HEK293 (cell line): Measurements from ENCODE around the gene PRRT2.

Experiments
- CTCF ChIA-PET: fragments of 350-600 bp; formaldehyde crosslinking; extraction: SDS; loops from one replicate; lab custom pipeline; 2021; ENCODE audit warnings: antibody characterized with exemption; lab: Yijun Ruan, JAX
- POLR2A ChIA-PET: fragments of 300-600 bp; formaldehyde crosslinking; extraction: SDS; loops from one replicate; lab custom pipeline; 2020; ENCODE audit warnings: antibody characterized with exemption, inconsistent platforms; lab: Yijun Ruan, JAX
- H3K27ac ChIP-seq: fragments of 200-500 bp; sonication (Bioruptor generic); 2 replicates; pipeline ENCODE4 v1.5.1; 2014; ENCODE audit warnings: low read depth, low read length, control low read depth, inconsistent platforms; ENCODE audit errors: extremely low read depth
- H3K36me3 ChIP-seq, 2 experiments: fragments of 200-500 bp in 1 of 2; sonication (Bioruptor generic) in 1 of 2; 1 replicate in 1 of 2; 2 replicates in 1 of 2; pipeline ENCODE4 v1.5.1; 2014 to 2017; ENCODE audit warnings: inconsistent platforms in 2 of 2, low read length in 2 of 2; ENCODE audit not compliant: control insufficient read depth in 2 of 2, insufficient read depth in 1 of 2
- H3K4me1 ChIP-seq: fragments of 200-500 bp; sonication (Bioruptor generic); 2 replicates; pipeline ENCODE4 v1.5.1; 2014; ENCODE audit warnings: mild to moderate bottlenecking, low read length, inconsistent platforms; ENCODE audit not compliant: control insufficient read depth, insufficient read depth
- H3K4me3 ChIP-seq: 2 replicates; pipeline ENCODE4 v1.5.1; 2011; ENCODE audit warnings: low read depth, mild to moderate bottlenecking, control low read depth, low read length, moderate library complexity
- H3K9me3 ChIP-seq: fragments of 200-500 bp; sonication (Bioruptor generic); 2 replicates; pipeline ENCODE4 v1.5.1; 2014; ENCODE audit warnings: low read depth, low read length, inconsistent platforms; ENCODE audit not compliant: control insufficient read depth, insufficient read depth
- ATF2 ChIP-seq: fragments of 450-650 bp; formaldehyde crosslinking; IDR thresholded peaks from 2 replicates; pipeline ENCODE4 v1.5.1; 2016; ENCODE audit warnings: missing biosample characterization, missing genetic modification characterization, low read depth
- GLI2 ChIP-seq: fragments of 450-650 bp; formaldehyde crosslinking; IDR thresholded peaks from 2 replicates; pipeline ENCODE4; 2017; ENCODE audit warnings: missing biosample characterization, missing genetic modification characterization, low read depth, borderline replicate concordance
- HOXA7 ChIP-seq: sonication (generic); formaldehyde crosslinking; IDR thresholded peaks from 2 replicates; pipeline ENCODE4 v1.8.1; 2022; ENCODE audit warnings: missing genetic modification reagents, borderline replicate concordance
- HOXC10 ChIP-seq: sonication (generic); formaldehyde crosslinking; IDR thresholded peaks from 2 replicates; pipeline ENCODE4 v1.8.1; 2023; ENCODE audit warnings: mild to moderate bottlenecking, missing genetic modification reagents
- HOXD13 ChIP-seq: sonication (generic); formaldehyde crosslinking; IDR thresholded peaks from 2 replicates; pipeline ENCODE4 v1.8.0; 2022; ENCODE audit warnings: missing genetic modification reagents, borderline replicate concordance
- IKZF3 ChIP-seq: fragments of 450-650 bp; IDR thresholded peaks from 2 replicates; pipeline ENCODE4 v1.5.0; 2018; ENCODE audit warnings: missing biosample characterization, mild to moderate bottlenecking, missing genetic modification characterization, moderate library complexity
- REST ChIP-seq: fragments of 450-650 bp; formaldehyde crosslinking; IDR thresholded peaks from 2 replicates; pipeline ENCODE4 v1.5.1; 2016; ENCODE audit warnings: missing biosample characterization, missing genetic modification characterization
- SALL2 ChIP-seq: fragments of 450-650 bp; formaldehyde crosslinking; IDR thresholded peaks from 2 replicates; pipeline ENCODE4 v1.5.0; 2017; ENCODE audit warnings: missing biosample characterization, mild to moderate bottlenecking, missing genetic modification characterization, borderline replicate concordance
- ZNF24 ChIP-seq: fragments of 450-650 bp; formaldehyde crosslinking; IDR thresholded peaks from 2 replicates; pipeline ENCODE4 v1.5.1; 2016; ENCODE audit warnings: missing biosample characterization, missing genetic modification characterization
- ZNF391 ChIP-seq: fragments of 450-650 bp; formaldehyde crosslinking; IDR thresholded peaks from 2 replicates; pipeline ENCODE4 v1.5.1; 2016; ENCODE audit warnings: low read depth, missing biosample characterization, missing genetic modification characterization, borderline replicate concordance
- ZNF521 ChIP-seq: fragments of 450-650 bp; formaldehyde crosslinking; IDR thresholded peaks from 2 replicates; pipeline ENCODE4 v1.5.1; 2017; ENCODE audit warnings: missing biosample characterization, mild to moderate bottlenecking, missing genetic modification characterization
- ZNF549 ChIP-seq: fragments of 450-650 bp; IDR thresholded peaks from 2 replicates; pipeline ENCODE4 v1.5.1; 2018; ENCODE audit warnings: missing biosample characterization, missing genetic modification characterization, mild to moderate bottlenecking, inconsistent platforms, moderate library complexity
- ZNF610 ChIP-seq: fragments of 450-650 bp; formaldehyde crosslinking; IDR thresholded peaks from 2 replicates; pipeline ENCODE4 v1.5.1; 2016; ENCODE audit warnings: missing biosample characterization, missing genetic modification characterization, borderline replicate concordance
- ZNF768 ChIP-seq: fragments of 450-650 bp; formaldehyde crosslinking; IDR thresholded peaks from 2 replicates; pipeline ENCODE4 v1.5.1; 2018; ENCODE audit warnings: missing biosample characterization, mild to moderate bottlenecking, missing genetic modification characterization
- ZNF791 ChIP-seq: fragments of 450-650 bp; formaldehyde crosslinking; IDR thresholded peaks from 2 replicates; pipeline ENCODE4 v1.5.1; 2016; ENCODE audit warnings: missing biosample characterization, missing genetic modification characterization
- TF ChIP-seq, protein P1 (sequence below): fragments of 450-650 bp; formaldehyde crosslinking; IDR thresholded peaks from 2 replicates; pipeline ENCODE4 v1.5.1; 2016; ENCODE audit warnings: missing biosample characterization, missing genetic modification characterization, borderline replicate concordance
- TF ChIP-seq, protein P2 (sequence below): fragments of 450-650 bp; formaldehyde crosslinking; IDR thresholded peaks from 2 replicates; pipeline ENCODE4 v1.5.1; 2016; ENCODE audit warnings: missing biosample characterization, missing genetic modification characterization

The PRRT2 gene

GRCh38 chr16:29860218-29860617 is 48.2 kb downstream of the PRRT2 start:
- Histone ChIP-seq H3K9me3 (no peaks in the 10 kb centered on the region), H3K4me1 (no peaks in the 10 kb centered on the region), H3K27ac (no peak overlapping the region), H3K36me3 (peaks cover 4 to 37% of the 10 kb centered on the region in 2 experiments; a peak in 2 of 3 replicates), H3K4me3 (no peak overlapping the region)
- CTCF ChIA-PET: interaction anchor here (0.6 to 6.4 kb wide), 2 partner anchors 11 to 56 kb away, joined by 3 to 58 read pairs; no protein-coding TSS in a partner anchor
- POLR2A ChIA-PET: interaction anchor here (0.9 kb wide), 1 partner anchor 135 kb away, joined by 3 read pairs; the partner anchor contains the start of genes HIRIP3 and INO80E
- TF ChIP-seq ZNF521 (tag by site-specific recombination) (no peak), SALL2 (tag by site-specific recombination) (no peak), HOXA7 (CRISPR knock-in tag) (no peak), ZNF391 (tag by site-specific recombination) (no peak), GLI2 (tag by site-specific recombination) (no peak), ATF2 (tag by site-specific recombination) (no peak), HOXC10 (no peak), HOXD13 (CRISPR knock-in tag) (no peak), ZNF610 (tag by site-specific recombination) (no peak), IKZF3 (tag by site-specific recombination) (no peak), ZNF549 (tag by site-specific recombination) (no peak), ZNF24 (tag by site-specific recombination) (no peak), ZNF768 (tag by site-specific recombination) (no peak), ZNF791 (no peak), REST (tag by site-specific recombination) (no peak)
- TF ChIP-seq, protein P1, sequence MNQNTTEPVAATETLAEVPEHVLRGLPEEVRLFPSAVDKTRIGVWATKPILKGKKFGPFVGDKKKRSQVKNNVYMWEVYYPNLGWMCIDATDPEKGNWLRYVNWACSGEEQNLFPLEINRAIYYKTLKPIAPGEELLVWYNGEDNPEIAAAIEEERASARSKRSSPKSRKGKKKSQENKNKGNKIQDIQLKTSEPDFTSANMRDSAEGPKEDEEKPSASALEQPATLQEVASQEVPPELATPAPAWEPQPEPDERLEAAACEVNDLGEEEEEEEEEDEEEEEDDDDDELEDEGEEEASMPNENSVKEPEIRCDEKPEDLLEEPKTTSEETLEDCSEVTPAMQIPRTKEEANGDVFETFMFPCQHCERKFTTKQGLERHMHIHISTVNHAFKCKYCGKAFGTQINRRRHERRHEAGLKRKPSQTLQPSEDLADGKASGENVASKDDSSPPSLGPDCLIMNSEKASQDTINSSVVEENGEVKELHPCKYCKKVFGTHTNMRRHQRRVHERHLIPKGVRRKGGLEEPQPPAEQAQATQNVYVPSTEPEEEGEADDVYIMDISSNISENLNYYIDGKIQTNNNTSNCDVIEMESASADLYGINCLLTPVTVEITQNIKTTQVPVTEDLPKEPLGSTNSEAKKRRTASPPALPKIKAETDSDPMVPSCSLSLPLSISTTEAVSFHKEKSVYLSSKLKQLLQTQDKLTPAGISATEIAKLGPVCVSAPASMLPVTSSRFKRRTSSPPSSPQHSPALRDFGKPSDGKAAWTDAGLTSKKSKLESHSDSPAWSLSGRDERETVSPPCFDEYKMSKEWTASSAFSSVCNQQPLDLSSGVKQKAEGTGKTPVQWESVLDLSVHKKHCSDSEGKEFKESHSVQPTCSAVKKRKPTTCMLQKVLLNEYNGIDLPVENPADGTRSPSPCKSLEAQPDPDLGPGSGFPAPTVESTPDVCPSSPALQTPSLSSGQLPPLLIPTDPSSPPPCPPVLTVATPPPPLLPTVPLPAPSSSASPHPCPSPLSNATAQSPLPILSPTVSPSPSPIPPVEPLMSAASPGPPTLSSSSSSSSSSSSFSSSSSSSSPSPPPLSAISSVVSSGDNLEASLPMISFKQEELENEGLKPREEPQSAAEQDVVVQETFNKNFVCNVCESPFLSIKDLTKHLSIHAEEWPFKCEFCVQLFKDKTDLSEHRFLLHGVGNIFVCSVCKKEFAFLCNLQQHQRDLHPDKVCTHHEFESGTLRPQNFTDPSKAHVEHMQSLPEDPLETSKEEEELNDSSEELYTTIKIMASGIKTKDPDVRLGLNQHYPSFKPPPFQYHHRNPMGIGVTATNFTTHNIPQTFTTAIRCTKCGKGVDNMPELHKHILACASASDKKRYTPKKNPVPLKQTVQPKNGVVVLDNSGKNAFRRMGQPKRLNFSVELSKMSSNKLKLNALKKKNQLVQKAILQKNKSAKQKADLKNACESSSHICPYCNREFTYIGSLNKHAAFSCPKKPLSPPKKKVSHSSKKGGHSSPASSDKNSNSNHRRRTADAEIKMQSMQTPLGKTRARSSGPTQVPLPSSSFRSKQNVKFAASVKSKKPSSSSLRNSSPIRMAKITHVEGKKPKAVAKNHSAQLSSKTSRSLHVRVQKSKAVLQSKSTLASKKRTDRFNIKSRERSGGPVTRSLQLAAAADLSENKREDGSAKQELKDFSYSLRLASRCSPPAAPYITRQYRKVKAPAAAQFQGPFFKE (tag by site-specific recombination): no peak
- TF ChIP-seq, protein P2, sequence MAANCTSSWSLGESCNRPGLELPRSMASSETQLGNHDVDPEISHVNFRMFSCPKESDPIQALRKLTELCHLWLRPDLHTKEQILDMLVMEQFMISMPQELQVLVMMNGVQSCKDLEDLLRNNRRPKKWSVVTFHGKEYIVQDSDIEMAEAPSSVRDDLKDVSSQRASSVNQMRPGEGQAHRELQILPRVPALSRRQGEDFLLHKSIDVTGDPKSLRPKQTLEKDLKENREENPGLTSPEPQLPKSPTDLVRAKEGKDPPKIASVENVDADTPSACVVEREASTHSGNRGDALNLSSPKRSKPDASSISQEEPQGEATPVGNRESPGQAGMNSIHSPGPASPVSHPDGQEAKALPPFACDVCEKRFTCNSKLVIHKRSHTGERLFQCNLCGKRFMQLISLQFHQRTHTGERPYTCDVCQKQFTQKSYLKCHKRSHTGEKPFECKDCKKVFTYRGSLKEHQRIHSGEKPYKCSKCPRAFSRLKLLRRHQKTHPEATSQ: no peak
